ENCODE measurements around the gene C1R. TPM values are rescaled to one million over a fixed set of nuclear protein-coding genes. Genes with fewer than 3 reads are reported as not detected.

Gene C1R
- total and polyA plus RNA-seq, 2 of the 8 experiments (the other 6 are each of a cell fraction or from before 2014, with no cell fraction given) = 6.9 to 16.3 TPM

- FAIRE-seq = no peak
- ChIA-PET CTCF (ENCODE audit: partially characterized antibody) (interaction anchor here (0.6 to 2.1 kb wide), 4 partner anchors 15 to 69 kb away, joined by 3 to 10 read pairs (median 4); no protein-coding TSS in a partner anchor), POLR2A (ENCODE audit: partially characterized antibody) (interaction anchor here (1.3 to 1.7 kb wide), 2 partner anchors 8 to 12 kb away, joined by 4 to 9 read pairs; no protein-coding TSS in a partner anchor)
- Histone ChIP-seq H3K4me1 (replicated peaks in 1 of 4; ENCODE audit: control insufficient read depth in 3 of 4, insufficient read depth in 4 of 4, low read length in 3 of 4) (no peaks in the 10 kb centered on the region), H2BK20ac (ENCODE audit: low read length) (no peak overlapping the region), H3K36me3 (ENCODE audit: control insufficient read depth in 2 of 4, insufficient read depth in 4 of 4, low read length in 3 of 4) (no peaks in the 10 kb centered on the region), H3K56ac (replicated peaks; ENCODE audit: insufficient read length, low read depth, low read length) (no peak overlapping the region), H3K4ac (replicated peaks; ENCODE audit: insufficient read length, low read depth, low read length) (no peak overlapping the region), H2BK120ac (replicated peaks; ENCODE audit: low read depth, low read length) (no peak overlapping the region), H3K18ac (ENCODE audit: extremely low read depth, low read length) (no peak overlapping the region), H2BK15ac (ENCODE audit: low read length) (no peak overlapping the region), H3K9ac (replicated peaks in 1 of 4; ENCODE audit: extremely low read depth in 1 of 4, low read depth in 3 of 4, low read length in 3 of 4) (no peak overlapping the region), H2BK5ac (ENCODE audit: low read depth, low read length) (no peak overlapping the region), H3K14ac (ENCODE audit: insufficient read length) (no peak overlapping the region), H3K4me2 (ENCODE audit: insufficient read depth in 1 of 2, low read depth in 2 of 2, low read length in 2 of 2) (no peak overlapping the region), H2BK12ac (ENCODE audit: low read depth, low read length) (no peak overlapping the region), H3K23ac (ENCODE audit: insufficient read length) (no peak overlapping the region), H3K23me2 (ENCODE audit: low read depth, low read length) (no peaks in the 10 kb centered on the region), H2AFZ (ENCODE audit: low read length) (no peak overlapping the region), H4K5ac (ENCODE audit: insufficient read length, low read depth, low read length) (no peak overlapping the region), H3K4me3 (ENCODE audit: extremely low read depth in 1 of 4, insufficient read depth in 2 of 4, low read depth in 3 of 4, low read length in 4 of 4) (no peak overlapping the region), H3K79me2 (ENCODE audit: control insufficient read depth in 1 of 2, insufficient read depth in 2 of 2, low read length in 2 of 2) (no peaks in the 10 kb centered on the region), H3K9me3 (ENCODE audit: insufficient read depth in 2 of 2, low read depth in 1 of 2, low read length in 1 of 2) (no peaks in the 10 kb centered on the region), H3K27me3 (replicated peaks in 1 of 4; ENCODE audit: control insufficient read depth in 3 of 4, extremely low read depth in 1 of 4, insufficient read depth in 3 of 4, low read length in 3 of 4) (no peaks in the 10 kb centered on the region), H3K79me1 (ENCODE audit: low read depth, low read length) (no peaks in the 10 kb centered on the region), H4K20me1 (replicated peaks in 1 of 2; ENCODE audit: control insufficient read depth in 1 of 2, insufficient read depth in 2 of 2, low read length in 2 of 2) (no peaks in the 10 kb centered on the region), H4K8ac (ENCODE audit: extremely low read depth, insufficient read depth, low read length) (no peak overlapping the region), H4K91ac (replicated peaks; ENCODE audit: insufficient read length, low read length) (no peak overlapping the region), H2AK5ac (ENCODE audit: low read depth, low read length) (no peak overlapping the region), H3K27ac (ENCODE audit: low read depth, low read length) (no peak overlapping the region)
- DNase-seq (ENCODE audit: low read depth in 1 of 2, low spot score in 2 of 2) = no peak
- 94% methylated on average over 3 of the region's 3 CpGs; no CpG with 5 or more reads in 1 of the 2 experiments for WGBS, 2 experiments (ENCODE audit: extremely low coverage in 1 of 2, insufficient coverage in 1 of 2, insufficient read length in 1 of 2, insufficient replicate concordance in 2 of 2, low coverage in 1 of 2, low lambda C conversion rate in 2 of 2, missing lambda C conversion rate in 1 of 2)
- TF ChIP-seq GTF2F1 (IDR thresholded peaks at IDR 0.05; ENCODE audit: borderline replicate concordance, low read depth, low read length) (no peak), CHD2 (IDR thresholded peaks at IDR 0.05; ENCODE audit: low read length) (no peak), SP2 (IDR thresholded peaks at IDR 0.05; ENCODE audit: low read length) (no peak), BRCA1 (IDR thresholded peaks at IDR 0.05; ENCODE audit: low read depth, low read length) (no peak), RXRA (IDR thresholded peaks at IDR 0.05; ENCODE audit: insufficient read depth, low read depth, low read length) (no peak), ATF2 (IDR thresholded peaks at IDR 0.05; ENCODE audit: low read length) (no peak), KDM1A (IDR thresholded peaks at IDR 0.05; ENCODE audit: borderline replicate concordance, low read length) (no peak), USF2 (IDR thresholded peaks at IDR 0.05; ENCODE audit: low read length) (no peak), POLR2AphosphoS5 (IDR thresholded peaks at IDR 0.05; ENCODE audit: low read depth, low read length) (no peak), ASH2L (IDR thresholded peaks at IDR 0.05; ENCODE audit: low read length) (no peak), ATF3 (IDR thresholded peaks at IDR 0.05; ENCODE audit: insufficient read depth, low read depth, low read length) (no peak), EGR1 (IDR thresholded peaks at IDR 0.05; ENCODE audit: borderline replicate concordance, low read depth, low read length) (no peak)
These were observed 16.3 kb downstream of the C1R start for GRCh38 chr12:7075939-7076338.
